Neural crest cell (in vitro differentiated cells): Measurements from ENCODE around the gene ZNF768. TPM values are rescaled to one million over a fixed set of nuclear protein-coding genes. Genes with fewer than 3 reads are reported as not detected.
A peak's percentile ranks its signal among the peaks of the same experiment; 100 is the strongest.
"Not testable (repeated sequence)": the region's sequence is repeated elsewhere in the genome, so short reads cannot be mapped to it uniquely, and the experiment has no call there.

Experiments used
- DNase-seq: peaks from one replicate; pipeline ENCODE4 v3.0.0; 2021; ENCODE audit warnings: low read depth, mixed read lengths, low spot score
- H3K27ac Mint-ChIP-seq: one replicate; pipeline ENCODE4 v1.8.0; 2021; ENCODE audit warnings: mild to moderate bottlenecking, mixed read lengths; ENCODE audit not compliant: unreplicated experiment
- H3K27me3 Mint-ChIP-seq: 2 replicates; pipeline ENCODE4 v1.8.0; 2021; ENCODE audit warnings: low read depth, mild to moderate bottlenecking, mixed read lengths
- H3K36me3 Mint-ChIP-seq: 2 replicates; pipeline ENCODE4 v1.8.0; 2021; ENCODE audit warnings: low read depth, mild to moderate bottlenecking, mixed read lengths
- H3K4me1 Mint-ChIP-seq: 2 replicates; pipeline ENCODE4 v1.8.0; 2021; ENCODE audit warnings: mixed read lengths
- H3K4me3 Mint-ChIP-seq: one replicate; pipeline ENCODE4 v1.8.0; 2021; ENCODE audit warnings: mild to moderate bottlenecking, mixed read lengths
- H3K9me3 Mint-ChIP-seq: 2 replicates; pipeline ENCODE4 v1.8.0; 2021; ENCODE audit warnings: mixed read lengths
- CTCF ChIP-seq: fragments of 200-600 bp; sonication (generic); conservative IDR thresholded peaks from 2 replicates; pipeline ENCODE4 v1.5.0; 2021; ENCODE audit warnings: antibody characterized with exemption, mild to moderate bottlenecking
- total RNA-seq: library from RNA; stranded (reverse); gene quantifications from 2 replicates; pipeline ENCODE4 v1.2.1, GENCODE V29; 2021

ZNF768 gene
- total RNA-seq, 1 donor from 2014 or later, result 68.5 TPM

- Mint-ChIP-seq H3K36me3 (no peaks in the 10 kb centered on the region), H3K27ac (peak overlapping the region; percentile 2), H3K4me1 (peaks cover 11% of the 10 kb centered on the region), H3K9me3 (no peaks in the 10 kb centered on the region), H3K4me3 (no peak overlapping the region), H3K27me3 (no peaks in the 10 kb centered on the region)
- no peak for TF ChIP-seq CTCF
- DNase-seq, result no peak
Observed at GRCh38 chr16:30546115-30546514, 19.7 kb upstream of the ZNF768 start.

GRCh38 chr16:30543067-30543466 lies 16.7 kb upstream of the ZNF768 start:
- Mint-ChIP-seq H3K27me3 (no peaks in the 10 kb centered on the region), H3K9me3 (no peaks in the 10 kb centered on the region), H3K4me3 (no peak overlapping the region), H3K27ac (no peak overlapping the region), H3K36me3 (no peaks in the 10 kb centered on the region), H3K4me1 (no peaks in the 10 kb centered on the region)
- DNase-seq, result no peak
- no peak for TF ChIP-seq CTCF

- Mint-ChIP-seq H3K36me3 (peaks cover 2% of the 10 kb centered on the region), H3K4me3 (no peak overlapping the region), H3K27me3 (no peaks in the 10 kb centered on the region), H3K4me1 (no peaks in the 10 kb centered on the region), H3K9me3 (no peaks in the 10 kb centered on the region), H3K27ac (no peak overlapping the region)
- DNase-seq, result no peak
- TF ChIP-seq CTCF, result no peak
Observed at GRCh38 chr16:30541502-30542329, 15.3 kb upstream of the ZNF768 start.

GRCh38 chr16:30540916-30541464 lies 14.6 kb upstream of the ZNF768 start:
- H3K27ac Mint-ChIP-seq, H3K4me3 Mint-ChIP-seq, DNase-seq, H3K4me1 Mint-ChIP-seq, H3K9me3 Mint-ChIP-seq, H3K27me3 Mint-ChIP-seq, H3K36me3 Mint-ChIP-seq: not testable (repeated sequence)

GRCh38 chr16:30539986-30540526 lies 13.7 kb upstream of the ZNF768 start:
- H3K27me3 Mint-ChIP-seq, H3K27ac Mint-ChIP-seq, H3K9me3 Mint-ChIP-seq, H3K36me3 Mint-ChIP-seq, DNase-seq, H3K4me3 Mint-ChIP-seq: not testable (repeated sequence)
- peaks cover 16% of the 10 kb centered on the region for H3K4me1 Mint-ChIP-seq

GRCh38 chr16:30539000-30539964 lies 12.9 kb upstream of the ZNF768 start:
- H3K27me3 Mint-ChIP-seq, result no peaks in the 10 kb centered on the region
- H3K4me3 Mint-ChIP-seq, result peak overlapping the region; percentile 26
- no peaks in the 10 kb centered on the region for H3K9me3 Mint-ChIP-seq
- no peak for TF ChIP-seq CTCF
- H3K4me1 Mint-ChIP-seq, result peaks cover 19% of the 10 kb centered on the region
- no peak overlapping the region for H3K27ac Mint-ChIP-seq
- no peak for DNase-seq
- H3K36me3 Mint-ChIP-seq, result peaks cover 2% of the 10 kb centered on the region

GRCh38 chr16:30536391-30537024 lies 10.1 kb upstream of the ZNF768 start:
- Mint-ChIP-seq H3K4me1 (peaks cover 23% of the 10 kb centered on the region), H3K4me3 (peak overlapping the region; percentile 87)
- not testable (repeated sequence) for H3K9me3 Mint-ChIP-seq, DNase-seq, H3K36me3 Mint-ChIP-seq, H3K27me3 Mint-ChIP-seq, H3K27ac Mint-ChIP-seq
